K562 (cell line): ENCODE data around the gene GZMM. TPM values are rescaled to one million over a fixed set of nuclear protein-coding genes. Genes with fewer than 3 reads are reported as not detected.

Experiments
- BHLHE40 ChIP-seq: IDR thresholded peaks from 2 replicates; pipeline ENCODE4 v1.6.1; 2011; ENCODE audit warnings: low read length, improper control_type of control experiment
- CCNT2 ChIP-seq: IDR thresholded peaks from 2 replicates; pipeline ENCODE4 v1.6.1; 2011; ENCODE audit warnings: borderline replicate concordance, low read depth, mild to moderate bottlenecking, moderate library complexity, mixed read lengths, low read length; ENCODE audit not compliant: insufficient read length; ENCODE audit errors: extremely low read depth
- CEBPB ChIP-seq: fragments of 450-650 bp; IDR thresholded peaks from 2 replicates; pipeline ENCODE4 v1.6.1; 2016; ENCODE audit warnings: missing genetic modification characterization, missing compliant biosample characterization
- HDAC8 ChIP-seq: fragments of 450-650 bp; IDR thresholded peaks from 2 replicates; pipeline ENCODE4 v1.6.1; 2016; ENCODE audit warnings: mild to moderate bottlenecking, missing genetic modification characterization, moderate library complexity, missing compliant biosample characterization
- MCM3 ChIP-seq: fragments of 450-650 bp; IDR thresholded peaks from 2 replicates; pipeline ENCODE4 v1.6.1; 2016
- RBFOX2 ChIP-seq: fragments of 200-400 bp; formaldehyde crosslinking; IDR thresholded peaks from 2 replicates; pipeline ENCODE4 v1.6.1; 2017; ENCODE audit warnings: low read depth, mild to moderate bottlenecking, low read length, moderate library complexity
- RBM39 ChIP-seq: fragments of 200-400 bp; formaldehyde crosslinking; optimal IDR thresholded peaks from 2 replicates; pipeline ENCODE3; 2018; ENCODE audit warnings: low read depth, low read length
- RHOXF2B ChIP-seq: fragments of 250-450 bp; sonication (Bioruptor Pico); conservative IDR thresholded peaks from 2 replicates; pipeline ENCODE4 v1.5.1; 2021
- SIN3A ChIP-seq, 2 experiments: fragments of 150-350 bp in 1 of 2; IDR thresholded peaks; 2 replicates each; pipeline ENCODE4 v1.6.1; 2011 to 2016; ENCODE audit warnings: borderline replicate concordance in 2 of 2, low read depth in 2 of 2, low read length in 2 of 2, mild to moderate bottlenecking in 2 of 2, moderate library complexity in 2 of 2; ENCODE audit not compliant: control insufficient read depth in 1 of 2
- SRSF1 ChIP-seq: fragments of 200-400 bp; formaldehyde crosslinking; IDR thresholded peaks from 2 replicates; pipeline ENCODE4 v1.6.1; 2017; ENCODE audit warnings: mild to moderate bottlenecking, low read depth, low read length, moderate library complexity
- WHSC1 ChIP-seq: IDR thresholded peaks from one replicate; pipeline ENCODE4 v1.6.1; 2012; ENCODE audit warnings: low read length, control low read depth, inconsistent platforms
- ZFP36 ChIP-seq: fragments of 150-350 bp; IDR thresholded peaks from 2 replicates; pipeline ENCODE4 v1.6.1; 2018; ENCODE audit warnings: low read length, low read depth; ENCODE audit not compliant: partially characterized antibody
- ZNF75A ChIP-seq: fragments of 450-650 bp; formaldehyde crosslinking; IDR thresholded peaks from 2 replicates; pipeline ENCODE4 v1.4.0; 2020; ENCODE audit warnings: mild to moderate bottlenecking
- polyA plus RNA-seq, 8 experiments: library from polyadenylated mRNA; depleted of rRNA in 4 of 8; stranded (reverse) in 5 of 8; unstranded in 3 of 8; fragments of >200 nt; fragmentation: Nextera tagmentation in 2 of 8; fragmentation: Illumina TruSeq in 1 of 8; extraction: Ambion mirVana in 2 of 8; extraction: Trizol in 1 of 8; gene quantifications; 2 replicates each; pipeline versions ENCODE4 v1.2.1 to v1.2.3, GENCODE V29; 2011 to 2014; ENCODE audit warnings: inconsistent platforms in 1 of 8, missing spikeins in 1 of 8
- total RNA-seq, 7 experiments: library from RNA; depleted of rRNA in 6 of 7; stranded (reverse); fragments of >200 nt in 6 of 7; fragmentation: Illumina TruSeq in 2 of 7; extraction: Trizol in 2 of 7; gene quantifications; 2 replicates each; pipeline versions ENCODE4 v1.2.1 to v1.2.3, GENCODE V29; 2011 to 2021; ENCODE audit warnings: low replicate concordance in 1 of 7
- TF ChIP-seq, protein P1 (sequence below), 3 experiments: IDR thresholded peaks in 2 of 3; conservative IDR thresholded peaks in 1 of 3; 2 replicates each; pipeline ENCODE4 v1.5.1; 2011 to 2012; ENCODE audit warnings: low read length in 3 of 3, mild to moderate bottlenecking in 3 of 3, control low read depth in 2 of 3, improper control_type of control experiment in 1 of 3, inconsistent platforms in 1 of 3, low read depth in 1 of 3, mixed read lengths in 1 of 3, moderate library complexity in 1 of 3; ENCODE audit not compliant: insufficient read depth in 2 of 3
- TF ChIP-seq, protein P2 (sequence below): fragments of 250-450 bp; sonication (Bioruptor Pico); IDR thresholded peaks from 2 replicates; pipeline ENCODE4 v1.8.0; 2021; ENCODE audit warnings: mild to moderate bottlenecking, moderate library complexity
- TF ChIP-seq, protein P3 (sequence below): sonication (generic); formaldehyde crosslinking; IDR thresholded peaks from 2 replicates; pipeline ENCODE4 v1.8.1; 2022; ENCODE audit warnings: missing genetic modification reagents

The GZMM gene
- total and polyA plus RNA-seq, 9 of the 15 experiments (the other 6 are each of a cell fraction or from before 2014, with no cell fraction given) = 0.08 to 2.6 (median 0.70) TPM; not detected in 2

DNA sequence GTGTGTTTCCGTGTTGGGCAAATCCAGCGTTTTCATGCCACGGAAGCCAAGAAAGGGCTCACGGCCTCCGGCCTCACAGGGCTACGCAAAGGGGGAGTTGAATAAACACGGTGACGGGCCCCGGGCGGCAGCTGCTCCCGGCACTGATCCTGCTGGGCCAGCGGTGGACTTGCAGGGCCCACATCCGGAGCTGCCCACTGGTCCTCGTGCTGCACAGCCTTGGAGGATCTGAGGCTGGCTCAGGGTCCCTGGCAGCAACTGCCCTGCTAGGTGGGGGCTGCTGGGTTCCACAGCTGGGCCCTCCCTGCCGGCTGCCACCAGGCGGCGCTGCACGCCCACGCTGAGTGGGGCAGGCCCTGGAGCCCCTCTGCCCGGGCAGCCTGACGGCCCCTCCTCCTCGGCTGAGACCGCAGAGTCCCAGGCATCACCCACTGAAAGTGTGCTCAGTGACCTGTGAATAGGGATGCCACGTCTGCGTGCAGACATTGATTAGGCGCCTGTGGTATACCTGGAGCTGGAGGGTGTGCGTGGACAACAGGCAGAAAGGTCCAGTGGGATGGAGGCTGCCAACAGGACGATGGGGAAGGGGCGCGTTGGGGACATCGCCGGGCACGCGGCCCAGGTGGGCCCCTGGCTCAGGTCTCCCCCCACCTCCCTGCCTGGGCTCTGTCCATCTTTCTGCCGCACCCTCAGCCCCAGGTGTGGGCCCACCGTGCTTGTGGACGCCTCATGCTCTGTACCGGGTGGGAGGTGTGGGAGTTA, 40.6 kb downstream of the GZMM start (continued):
- TF ChIP-seq RBM39 = no peak
- TF ChIP-seq RHOXF2B (CRISPR knock-in tag) = peak; percentile 74; the same call in 1 of the 2 replicates
- TF ChIP-seq MCM3 = no peak
- TF ChIP-seq, protein P1, sequence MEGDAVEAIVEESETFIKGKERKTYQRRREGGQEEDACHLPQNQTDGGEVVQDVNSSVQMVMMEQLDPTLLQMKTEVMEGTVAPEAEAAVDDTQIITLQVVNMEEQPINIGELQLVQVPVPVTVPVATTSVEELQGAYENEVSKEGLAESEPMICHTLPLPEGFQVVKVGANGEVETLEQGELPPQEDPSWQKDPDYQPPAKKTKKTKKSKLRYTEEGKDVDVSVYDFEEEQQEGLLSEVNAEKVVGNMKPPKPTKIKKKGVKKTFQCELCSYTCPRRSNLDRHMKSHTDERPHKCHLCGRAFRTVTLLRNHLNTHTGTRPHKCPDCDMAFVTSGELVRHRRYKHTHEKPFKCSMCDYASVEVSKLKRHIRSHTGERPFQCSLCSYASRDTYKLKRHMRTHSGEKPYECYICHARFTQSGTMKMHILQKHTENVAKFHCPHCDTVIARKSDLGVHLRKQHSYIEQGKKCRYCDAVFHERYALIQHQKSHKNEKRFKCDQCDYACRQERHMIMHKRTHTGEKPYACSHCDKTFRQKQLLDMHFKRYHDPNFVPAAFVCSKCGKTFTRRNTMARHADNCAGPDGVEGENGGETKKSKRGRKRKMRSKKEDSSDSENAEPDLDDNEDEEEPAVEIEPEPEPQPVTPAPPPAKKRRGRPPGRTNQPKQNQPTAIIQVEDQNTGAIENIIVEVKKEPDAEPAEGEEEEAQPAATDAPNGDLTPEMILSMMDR (IDR thresholded peaks at IDR 0.05 in 2 of 3, conservative IDR thresholded peaks at IDR 0.05 in 1 of 3; ENCODE audit: insufficient read depth in 2 of 3, low read depth in 1 of 3, low read length in 3 of 3) = peak; percentile 71 to 95 (median 89)
- no peak for TF ChIP-seq SIN3A (IDR thresholded peaks at IDR 0.05; ENCODE audit: borderline replicate concordance in 2 of 2, control insufficient read depth in 1 of 2, low read depth in 2 of 2, low read length in 2 of 2)
- TF ChIP-seq, protein P2, sequence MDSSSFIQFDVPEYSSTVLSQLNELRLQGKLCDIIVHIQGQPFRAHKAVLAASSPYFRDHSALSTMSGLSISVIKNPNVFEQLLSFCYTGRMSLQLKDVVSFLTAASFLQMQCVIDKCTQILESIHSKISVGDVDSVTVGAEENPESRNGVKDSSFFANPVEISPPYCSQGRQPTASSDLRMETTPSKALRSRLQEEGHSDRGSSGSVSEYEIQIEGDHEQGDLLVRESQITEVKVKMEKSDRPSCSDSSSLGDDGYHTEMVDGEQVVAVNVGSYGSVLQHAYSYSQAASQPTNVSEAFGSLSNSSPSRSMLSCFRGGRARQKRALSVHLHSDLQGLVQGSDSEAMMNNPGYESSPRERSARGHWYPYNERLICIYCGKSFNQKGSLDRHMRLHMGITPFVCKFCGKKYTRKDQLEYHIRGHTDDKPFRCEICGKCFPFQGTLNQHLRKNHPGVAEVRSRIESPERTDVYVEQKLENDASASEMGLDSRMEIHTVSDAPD (CRISPR knock-in tag) = no peak
- TF ChIP-seq ZNF75A = no peak
- no peak for TF ChIP-seq RBFOX2
- no peak for TF ChIP-seq WHSC1
- TF ChIP-seq SRSF1 = no peak
- TF ChIP-seq CCNT2 = peak; percentile 87
- TF ChIP-seq ZFP36 = peak; percentile 52
- TF ChIP-seq, protein P3, sequence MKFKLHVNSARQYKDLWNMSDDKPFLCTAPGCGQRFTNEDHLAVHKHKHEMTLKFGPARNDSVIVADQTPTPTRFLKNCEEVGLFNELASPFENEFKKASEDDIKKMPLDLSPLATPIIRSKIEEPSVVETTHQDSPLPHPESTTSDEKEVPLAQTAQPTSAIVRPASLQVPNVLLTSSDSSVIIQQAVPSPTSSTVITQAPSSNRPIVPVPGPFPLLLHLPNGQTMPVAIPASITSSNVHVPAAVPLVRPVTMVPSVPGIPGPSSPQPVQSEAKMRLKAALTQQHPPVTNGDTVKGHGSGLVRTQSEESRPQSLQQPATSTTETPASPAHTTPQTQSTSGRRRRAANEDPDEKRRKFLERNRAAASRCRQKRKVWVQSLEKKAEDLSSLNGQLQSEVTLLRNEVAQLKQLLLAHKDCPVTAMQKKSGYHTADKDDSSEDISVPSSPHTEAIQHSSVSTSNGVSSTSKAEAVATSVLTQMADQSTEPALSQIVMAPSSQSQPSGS (CRISPR knock-in tag) = no peak
- no peak for TF ChIP-seq CEBPB
- peak; percentile 57 for TF ChIP-seq BHLHE40
- TF ChIP-seq HDAC8 = no peak
